Muscle of leg (tissue), 11 donors: ENCODE measurements around the gene SLC5A11. TPM values are rescaled to one million over a fixed set of nuclear protein-coding genes. Genes with fewer than 3 reads are reported as not detected.

Experiments
- DNase-seq: peaks from one replicate; pipeline ENCODE4 v3.0.0; 2013
- H3K27ac ChIP-seq: one replicate; pipeline ENCODE4 v1.5.1; 2013; ENCODE audit warnings: mild to moderate bottlenecking, low read length, control low read depth
- H3K27me3 ChIP-seq: one replicate; pipeline ENCODE4 v1.6.1; 2013; ENCODE audit warnings: low read length; ENCODE audit not compliant: control insufficient read depth, insufficient read depth
- H3K36me3 ChIP-seq: one replicate; pipeline ENCODE4 v1.6.1; 2013; ENCODE audit warnings: low read length; ENCODE audit not compliant: control insufficient read depth, insufficient read depth
- H3K4me1 ChIP-seq: one replicate; pipeline ENCODE4 v1.6.1; 2013; ENCODE audit warnings: low read length; ENCODE audit not compliant: control insufficient read depth, insufficient read depth
- H3K4me3 ChIP-seq: one replicate; pipeline ENCODE4 v1.5.1; 2013; ENCODE audit warnings: low read length, control low read depth
- H3K9me3 ChIP-seq: replicated peaks from 2 replicates; pipeline ENCODE4 v1.6.1; 2013; ENCODE audit warnings: low read depth, low read length; ENCODE audit not compliant: control insufficient read depth
- WGBS: methylation state at CpG from one replicate; pipeline ENCODE4 v1.1.5; 2013; ENCODE audit warnings: missing lambda C conversion rate; ENCODE audit not compliant: insufficient coverage; 5-methylcytosine and 5-hydroxymethylcytosine counted together
- polyA plus RNA-seq, 8 donors: library from polyadenylated mRNA; unstranded; fragments of 120-200 nt; gene quantifications; one replicate each; pipeline versions ENCODE4 v1.2.1 to v1.2.3, GENCODE V29; 2013; ENCODE audit warnings: inconsistent platforms in 1 of 8, low replicate concordance in 1 of 8; ENCODE audit not compliant: insufficient read length in 8 of 8, insufficient read depth in 1 of 8
- total RNA-seq: library from RNA; stranded (reverse); fragments of 120-200 nt; gene quantifications from one replicate; pipeline ENCODE4 v1.2.4, GENCODE V29; 2013

Gene SLC5A11
- total and polyA plus RNA-seq, 9 donors = 0.04 to 0.37 (median 0.16) TPM; not detected in 4

DNA sequence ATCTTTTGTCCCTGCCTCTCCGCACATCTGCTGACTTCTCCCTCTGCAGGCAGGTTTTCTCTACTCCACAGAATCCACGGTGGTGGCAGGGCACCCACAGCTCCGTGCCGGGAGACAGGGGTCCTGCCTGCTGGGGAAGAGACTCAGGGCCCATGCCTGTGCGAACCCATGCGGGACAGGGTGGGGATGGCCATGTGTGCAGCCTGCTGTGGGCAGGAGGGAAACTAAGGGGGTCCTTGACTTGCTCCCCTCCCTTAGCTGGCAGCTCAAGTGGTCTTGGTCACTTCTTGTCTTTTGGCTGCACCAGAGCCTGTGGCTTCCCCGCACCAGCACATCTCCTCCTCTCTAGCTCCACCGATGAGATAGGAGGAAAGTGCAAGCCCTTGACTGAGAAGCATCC is 69.8 kb downstream of the SLC5A11 start:
- peaks cover 2% of the 10 kb centered on the region for H3K9me3 ChIP-seq
- H3K27me3 ChIP-seq = no peaks in the 10 kb centered on the region
- 98% methylated on average over 5 of the region's 8 CpGs for WGBS
- DNase-seq = no peak
- H3K4me3 ChIP-seq = no peak overlapping the region
- H3K36me3 ChIP-seq = peaks cover 25% of the 10 kb centered on the region
- no peaks in the 10 kb centered on the region for H3K4me1 ChIP-seq
- H3K27ac ChIP-seq = no peak overlapping the region

- peaks cover 40% of the 10 kb centered on the region for H3K36me3 ChIP-seq
- no peaks in the 10 kb centered on the region for H3K4me1 ChIP-seq
- no peak overlapping the region for H3K4me3 ChIP-seq
- DNase-seq = no peak
- 86% methylated on average over 5 of the region's 6 CpGs for WGBS
- peaks cover 2% of the 10 kb centered on the region for H3K9me3 ChIP-seq
- no peaks in the 10 kb centered on the region for H3K27me3 ChIP-seq
- H3K27ac ChIP-seq = no peak overlapping the region
These were observed 71.5 kb downstream of the SLC5A11 start for GRCh38 chr16:24917236-24917635.

GRCh38 chr16:24917891-24918290 is 72.1 kb downstream of the SLC5A11 start:
- H3K4me1 ChIP-seq = no peaks in the 10 kb centered on the region
- no peak overlapping the region for H3K27ac ChIP-seq
- H3K4me3 ChIP-seq = no peak overlapping the region
- DNase-seq = no peak
- H3K36me3 ChIP-seq = peaks cover 40% of the 10 kb centered on the region
- no peaks in the 10 kb centered on the region for H3K27me3 ChIP-seq
- peaks cover 2% of the 10 kb centered on the region for H3K9me3 ChIP-seq
- WGBS = 88% methylated on average over 5 of the region's 5 CpGs

DNA sequence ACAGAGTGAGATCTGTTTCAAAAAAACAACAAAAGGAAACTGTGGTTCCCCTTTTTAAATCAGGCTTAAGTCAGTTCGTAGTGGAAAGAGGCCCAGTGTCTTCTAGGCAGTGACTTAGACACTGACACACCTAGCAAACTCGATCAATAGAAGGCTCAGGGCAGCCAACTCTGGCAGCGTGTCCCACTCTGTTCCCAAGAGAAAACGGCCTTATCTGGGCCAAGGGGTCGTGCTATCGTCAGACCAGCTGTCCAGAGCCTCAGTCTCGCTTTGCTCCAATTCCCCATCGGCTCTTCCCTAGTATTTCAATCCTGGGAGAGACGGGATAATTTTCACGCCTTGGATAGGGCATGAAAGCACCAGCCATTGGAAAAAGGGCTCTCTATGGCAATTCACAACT is 72.9 kb downstream of the SLC5A11 start:
- 84% methylated on average over 8 of the region's 10 CpGs for WGBS
- H3K36me3 ChIP-seq = peaks cover 45% of the 10 kb centered on the region

GRCh38 chr16:24919536-24919935 is 73.8 kb downstream of the SLC5A11 start:
- 97% methylated on average over 5 of the region's 8 CpGs for WGBS
- Histone ChIP-seq H3K27ac (no peak overlapping the region), H3K4me3 (no peak overlapping the region), H3K9me3 (peaks cover 2% of the 10 kb centered on the region), H3K4me1 (no peaks in the 10 kb centered on the region), H3K36me3 (peaks cover 47% of the 10 kb centered on the region), H3K27me3 (no peaks in the 10 kb centered on the region)
- no peak for DNase-seq

More for the DNA sequence above, 72.9 kb downstream of the SLC5A11 start:
- no peak for DNase-seq
- Histone ChIP-seq H3K9me3 (peaks cover 2% of the 10 kb centered on the region), H3K4me1 (no peaks in the 10 kb centered on the region), H3K27ac (no peak overlapping the region), H3K4me3 (no peak overlapping the region), H3K27me3 (no peaks in the 10 kb centered on the region)

DNA sequence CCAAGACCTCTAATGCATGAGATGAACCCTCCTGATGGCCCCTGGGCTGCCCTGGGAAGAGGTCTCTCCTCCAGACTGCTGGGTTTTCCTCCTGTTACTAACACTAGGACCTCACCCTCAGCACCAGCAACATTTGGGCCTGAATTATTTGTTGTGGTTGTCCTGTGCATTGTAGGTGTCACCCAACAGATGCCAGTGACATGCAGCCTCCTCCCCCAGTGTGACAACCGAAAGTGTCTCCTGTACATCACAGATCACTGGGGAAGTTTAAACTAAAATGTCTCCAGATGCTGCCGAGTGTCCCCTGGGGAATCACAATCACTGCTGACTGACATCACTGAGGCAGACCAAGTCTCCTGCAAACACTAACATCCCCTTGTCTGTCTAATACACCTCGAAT is 74.8 kb downstream of the SLC5A11 start:
- peaks cover 47% of the 10 kb centered on the region for H3K36me3 ChIP-seq
- no peaks in the 10 kb centered on the region for H3K4me1 ChIP-seq
- H3K4me3 ChIP-seq = no peak overlapping the region
- H3K27me3 ChIP-seq = no peaks in the 10 kb centered on the region
- H3K9me3 ChIP-seq = no peaks in the 10 kb centered on the region
- 94% methylated on average over 2 of the region's 3 CpGs for WGBS
- no peak overlapping the region for H3K27ac ChIP-seq
- no peak for DNase-seq

DNA sequence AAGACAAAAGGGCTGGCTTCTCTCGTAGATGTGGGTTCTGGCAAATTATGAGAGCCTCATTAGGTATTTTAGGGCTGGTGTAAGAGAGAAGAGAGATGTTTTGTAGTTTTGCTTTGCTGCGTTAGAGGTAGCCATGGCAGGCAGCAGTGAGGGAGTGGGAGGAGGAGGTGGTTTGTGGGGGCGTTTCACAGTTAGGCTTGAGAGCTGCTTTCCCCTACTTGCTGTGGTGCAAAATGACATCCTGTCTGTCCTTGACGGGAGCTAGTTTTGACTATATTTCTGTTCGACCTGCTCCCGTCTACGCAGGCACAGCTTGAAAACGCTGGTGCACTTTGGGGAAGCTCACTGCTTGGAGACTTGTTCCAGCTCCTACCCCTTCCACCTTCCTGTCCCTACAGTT is 75.5 kb downstream of the SLC5A11 start:
- H3K4me1 ChIP-seq = no peaks in the 10 kb centered on the region
- peaks cover 47% of the 10 kb centered on the region for H3K36me3 ChIP-seq
- WGBS = 92% methylated on average over 7 of the region's 8 CpGs

DNA sequence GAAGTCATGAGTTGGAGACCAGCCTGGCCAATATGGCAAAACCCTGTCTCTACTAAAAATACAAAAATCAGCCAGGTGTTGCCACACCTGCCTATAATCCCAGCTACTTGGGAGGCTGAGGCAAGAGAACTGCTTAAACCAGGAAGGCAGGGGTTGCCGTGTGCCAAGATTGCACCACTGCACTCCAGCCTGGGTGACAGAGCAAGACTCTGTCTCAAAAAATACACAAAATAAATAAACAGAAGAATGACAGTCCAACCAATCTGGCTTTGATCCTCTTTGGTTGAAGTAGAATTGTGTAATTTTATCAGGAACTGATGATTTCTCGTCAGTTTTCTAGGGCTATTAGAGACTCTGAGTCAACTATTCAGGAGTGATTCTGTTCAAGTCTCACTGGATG is 79.4 kb downstream of the SLC5A11 start:
- no peaks in the 10 kb centered on the region for H3K9me3 ChIP-seq
- no peak for DNase-seq
- no peak overlapping the region for H3K4me3 ChIP-seq
- 100% methylated on average over 1 of the region's 2 CpGs for WGBS
- H3K4me1 ChIP-seq = no peaks in the 10 kb centered on the region
- H3K27ac ChIP-seq = no peak overlapping the region
- H3K27me3 ChIP-seq = no peaks in the 10 kb centered on the region
- peaks cover 43% of the 10 kb centered on the region for H3K36me3 ChIP-seq

More for the DNA sequence above, 75.5 kb downstream of the SLC5A11 start:
- no peaks in the 10 kb centered on the region for H3K27me3 ChIP-seq
- H3K9me3 ChIP-seq = no peaks in the 10 kb centered on the region
- no peak overlapping the region for H3K4me3 ChIP-seq
- H3K27ac ChIP-seq = no peak overlapping the region
- no peak for DNase-seq

GRCh38 chr16:24929409-24929808 is 83.6 kb downstream of the SLC5A11 start:
- 81% methylated on average over 2 of the region's 5 CpGs for WGBS
- no peaks in the 10 kb centered on the region for H3K4me1 ChIP-seq
- H3K9me3 ChIP-seq = no peaks in the 10 kb centered on the region
- H3K27ac ChIP-seq = no peak overlapping the region
- H3K27me3 ChIP-seq = no peaks in the 10 kb centered on the region
- peaks cover 50% of the 10 kb centered on the region for H3K36me3 ChIP-seq
- no peak for DNase-seq
- H3K4me3 ChIP-seq = no peak overlapping the region

DNA sequence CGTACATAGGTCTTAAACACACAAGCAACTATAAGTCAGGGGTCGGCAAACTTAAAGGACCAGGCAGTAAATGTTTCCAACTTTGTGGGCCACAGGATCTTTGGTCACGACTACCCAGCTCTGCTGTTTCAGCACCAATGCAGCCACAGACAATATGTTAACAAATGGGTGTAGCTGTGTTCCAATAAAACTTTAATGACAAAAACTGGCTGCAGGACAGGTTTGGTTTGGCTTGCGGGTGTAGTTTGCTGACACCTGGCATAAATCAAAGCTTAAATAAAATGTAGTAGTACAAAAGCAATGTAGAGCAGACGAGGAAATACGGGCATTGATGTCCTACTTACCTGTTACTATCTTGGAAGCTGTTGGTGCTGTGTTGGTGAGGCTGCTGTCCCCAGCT is 84.7 kb downstream of the SLC5A11 start:
- Histone ChIP-seq H3K9me3 (no peaks in the 10 kb centered on the region), H3K4me3 (no peak overlapping the region), H3K27me3 (no peaks in the 10 kb centered on the region), H3K36me3 (peaks cover 60% of the 10 kb centered on the region), H3K4me1 (no peaks in the 10 kb centered on the region), H3K27ac (no peak overlapping the region)
- 91% methylated on average over 3 of the region's 6 CpGs for WGBS
- DNase-seq = no peak

GRCh38 chr16:24931091-24931490 is 85.3 kb downstream of the SLC5A11 start:
- H3K9me3 ChIP-seq = no peaks in the 10 kb centered on the region
- no peaks in the 10 kb centered on the region for H3K4me1 ChIP-seq
- peaks cover 65% of the 10 kb centered on the region for H3K36me3 ChIP-seq
- no peak overlapping the region for H3K4me3 ChIP-seq
- DNase-seq = no peak
- H3K27ac ChIP-seq = no peak overlapping the region
- no peaks in the 10 kb centered on the region for H3K27me3 ChIP-seq
- WGBS = 96% methylated on average over 8 of the region's 12 CpGs
